NCI-H82 treated with DMSO at 0.1 percent for 48 hours (cell line): ENCODE results near the gene ERCC5.

ENCODE experiments used
- DNase-seq: peaks from one replicate; lab custom pipeline; 2025; ENCODE audit not compliant: unreplicated experiment; lab: John Stamatoyannopoulos, UW

Gene ERCC5

GRCh38 chr13:102917019-102917418, 71.2 kb downstream of the ERCC5 start:
- no peak for DNase-seq

GRCh38 chr13:102922184-102922583, 76.4 kb downstream of the ERCC5 start:
- no peak for DNase-seq
